Measurements from ENCODE around the gene DDX10. TPM values are rescaled to one million over a fixed set of nuclear protein-coding genes. Genes with fewer than 3 reads are reported as not detected.

Gene DDX10
- total RNA-seq, 1 experiment from 2014 or later, result 48.3 TPM

- Histone ChIP-seq H3K23me2 (ENCODE audit: insufficient read length, low read depth, low read length, poor library complexity, severe bottlenecking) (no peaks in the 10 kb centered on the region), H4K5ac (ENCODE audit: insufficient read length, low read depth, low read length) (no peak overlapping the region), H2BK20ac (ENCODE audit: low read depth, low read length, poor library complexity, severe bottlenecking) (no peak overlapping the region), H2BK15ac (ENCODE audit: low read depth, low read length) (no peak overlapping the region), H2AK5ac (ENCODE audit: insufficient read length, low read length) (no peak overlapping the region), H2BK12ac (ENCODE audit: insufficient read length, low read depth, low read length) (no peak overlapping the region), H3K56ac (ENCODE audit: insufficient read length, low read depth, low read length) (no peak overlapping the region), H3K9me3 (ENCODE audit: control insufficient read depth, low read depth, low read length) (no peaks in the 10 kb centered on the region), H3K79me2 (ENCODE audit: insufficient read depth, low read length) (no peaks in the 10 kb centered on the region), H3K4ac (ENCODE audit: low read depth, low read length) (no peak overlapping the region), H3T11ph (ENCODE audit: low read length) (no peak overlapping the region), H3K14ac (ENCODE audit: insufficient read depth, low read length) (no peak overlapping the region), H2AFZ (ENCODE audit: low read length) (no peak overlapping the region), H3K23ac (ENCODE audit: insufficient read length, low read depth, low read length) (no peak overlapping the region), H4K91ac (ENCODE audit: insufficient read length, low read depth, low read length) (no peak overlapping the region), H3K27ac (ENCODE audit: insufficient read length, low read depth, low read length) (no peak overlapping the region), H3K4me2 (ENCODE audit: insufficient read depth, insufficient read length, low read length) (no peak overlapping the region), H4K8ac (replicated peaks; ENCODE audit: insufficient read length, low read depth, low read length) (no peak overlapping the region), H3K79me1 (ENCODE audit: insufficient read depth, low read depth, low read length, poor library complexity, severe bottlenecking) (no peaks in the 10 kb centered on the region), H3K9ac (ENCODE audit: extremely low read depth, insufficient read length, low read length) (no peak overlapping the region), H2BK120ac (ENCODE audit: low read depth, low read length, poor library complexity, severe bottlenecking) (no peak overlapping the region), H3K27me3 (ENCODE audit: insufficient read depth, low read length) (no peaks in the 10 kb centered on the region), H4K20me1 (ENCODE audit: control insufficient read depth, insufficient read depth, insufficient read length) (no peaks in the 10 kb centered on the region), H3K4me1 (ENCODE audit: insufficient read depth, low read length) (peaks cover 2% of the 10 kb centered on the region; the same call in 1 of the 2 replicates), H2BK5ac (ENCODE audit: insufficient read length, low read length) (no peak overlapping the region), H3K18ac (ENCODE audit: insufficient read length, low read depth, low read length) (no peak overlapping the region)
- H3K27me3 Mint-ChIP-seq (ENCODE audit: low read depth), result no peaks in the 10 kb centered on the region
- H3K36me3 Mint-ChIP-seq (ENCODE audit: insufficient read depth in 1 of 3, low read depth in 3 of 3), result no peaks in the 10 kb centered on the region
- WGBS (ENCODE audit: extremely low coverage, insufficient read length, low lambda C conversion rate), result no CpG with 5 or more reads among the region's 2 CpGs
- H3K4me1 Mint-ChIP-seq, result peaks cover 37 to 42% of the 10 kb centered on the region in 2 experiments
- no peak for TF ChIP-seq CTCF (conservative IDR thresholded peaks at IDR 0.05)
- no peak for DNase-seq
- no peaks in the 10 kb centered on the region for H3K9me3 Mint-ChIP-seq
- peak overlapping the region in 1 of 3 experiments; percentile 85; a peak in 2 of 7 replicates for H3K27ac Mint-ChIP-seq
- no peak overlapping the region for H3K4me3 Mint-ChIP-seq
Measured at GRCh38 chr11:108871867-108872266, 207.0 kb downstream of the DDX10 start.
